Karpas-422 (cell line): Measurements from ENCODE around the gene FIBIN. TPM values are rescaled to one million over a fixed set of nuclear protein-coding genes. Genes with fewer than 3 reads are reported as not detected.

ENCODE experiments used
- DNase-seq: peaks from one replicate; pipeline ENCODE4 v3.0.0-alpha.2; 2015
- H2AFZ ChIP-seq: fragments of 200-600 bp; sonication (generic); 2 replicates; pipeline ENCODE4 v1.6.1; 2014; ENCODE audit warnings: antibody characterized with exemption, low read length, mixed read lengths
- H3K27ac ChIP-seq: fragments of 200-600 bp; sonication (generic); 2 replicates; pipeline ENCODE4 v1.5.1; 2014; ENCODE audit warnings: mild to moderate bottlenecking, low read length, moderate library complexity
- H3K27me3 ChIP-seq: fragments of 200-600 bp; sonication (generic); 2 replicates; pipeline ENCODE4 v1.6.1; 2014; ENCODE audit warnings: low read length, mixed read lengths
- H3K36me3 ChIP-seq: fragments of 200-600 bp; sonication (generic); 2 replicates; pipeline ENCODE4 v1.6.1; 2014; ENCODE audit warnings: low read length, mixed read lengths; ENCODE audit not compliant: insufficient read depth
- H3K4me1 ChIP-seq: fragments of 200-600 bp; sonication (generic); 2 replicates; pipeline ENCODE4 v1.6.1; 2014; ENCODE audit warnings: mild to moderate bottlenecking, low read length, mixed read lengths
- H3K4me2 ChIP-seq: fragments of 200-600 bp; sonication (generic); 2 replicates; pipeline ENCODE4 v1.6.1; 2014; ENCODE audit warnings: low read length, low read depth, mild to moderate bottlenecking; ENCODE audit not compliant: poor library complexity, severe bottlenecking
- H3K4me3 ChIP-seq: fragments of 200-600 bp; sonication (generic); 2 replicates; pipeline ENCODE4 v1.5.1; 2014; ENCODE audit warnings: mild to moderate bottlenecking, antibody characterized with exemption, low read length, mixed read lengths
- H3K79me2 ChIP-seq: fragments of 200-600 bp; sonication (generic); 2 replicates; pipeline ENCODE4 v1.6.1; 2014; ENCODE audit warnings: mild to moderate bottlenecking, low read length, mixed read lengths
- H3K9ac ChIP-seq: fragments of 200-600 bp; sonication (generic); 2 replicates; pipeline ENCODE4 v1.6.0; 2014; ENCODE audit warnings: low read length
- H3K9me2 ChIP-seq: fragments of 200-600 bp; sonication (generic), shearing (Covaris generic); replicated peaks from 2 replicates; pipeline ENCODE4 v1.6.0; 2014; ENCODE audit warnings: mild to moderate bottlenecking, low read length, moderate library complexity; ENCODE audit not compliant: insufficient read depth
- H3K9me3 ChIP-seq: fragments of 300-700, 200-600 bp; sonication (generic); 2 replicates; pipeline ENCODE4 v1.6.1; 2014; ENCODE audit warnings: low read length, mixed read lengths
- H4K20me1 ChIP-seq: fragments of 200-600 bp; sonication (generic); 2 replicates; pipeline ENCODE4 v1.6.1; 2014; ENCODE audit warnings: mild to moderate bottlenecking, antibody characterized with exemption, low read length, low read depth; ENCODE audit not compliant: insufficient read depth
- total RNA-seq: library from RNA; depleted of rRNA; stranded (reverse); fragments of >200 nt; shearing (Covaris generic); gene quantifications from 2 replicates; pipeline ENCODE4 v1.2.3, GENCODE V29; 2014; ENCODE audit warnings: low replicate concordance

Gene FIBIN
- total RNA-seq, 1 experiment from 2014 or later = not detected

DNA sequence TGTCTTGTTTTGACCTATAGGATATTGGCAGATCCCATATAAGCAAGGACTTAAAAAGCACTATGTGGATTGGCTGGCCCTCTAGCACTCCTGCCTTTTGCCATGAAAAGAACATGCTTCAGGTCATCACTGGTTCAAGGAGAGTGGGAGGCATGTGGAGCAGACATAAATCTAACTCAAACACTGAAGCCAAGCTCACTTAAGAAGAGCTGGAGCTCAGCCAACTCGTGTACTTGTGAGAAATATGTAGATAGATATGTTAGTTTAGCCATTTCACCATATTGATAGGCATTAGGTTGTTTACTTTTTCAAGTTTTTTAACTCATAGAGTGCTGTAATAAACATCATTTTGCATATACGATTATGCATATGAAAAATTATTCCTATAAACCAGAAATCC, 26.8 kb downstream of the FIBIN start:
- Histone ChIP-seq H3K9me3 (no peaks in the 10 kb centered on the region), H3K9me2 (no peaks in the 10 kb centered on the region), H4K20me1 (no peaks in the 10 kb centered on the region), H3K4me1 (no peaks in the 10 kb centered on the region), H3K4me3 (no peak overlapping the region), H3K9ac (no peak overlapping the region), H2AFZ (no peak overlapping the region), H3K36me3 (no peaks in the 10 kb centered on the region), H3K27ac (no peak overlapping the region), H3K4me2 (no peak overlapping the region), H3K79me2 (no peaks in the 10 kb centered on the region), H3K27me3 (no peaks in the 10 kb centered on the region)
- no peak for DNase-seq

DNA sequence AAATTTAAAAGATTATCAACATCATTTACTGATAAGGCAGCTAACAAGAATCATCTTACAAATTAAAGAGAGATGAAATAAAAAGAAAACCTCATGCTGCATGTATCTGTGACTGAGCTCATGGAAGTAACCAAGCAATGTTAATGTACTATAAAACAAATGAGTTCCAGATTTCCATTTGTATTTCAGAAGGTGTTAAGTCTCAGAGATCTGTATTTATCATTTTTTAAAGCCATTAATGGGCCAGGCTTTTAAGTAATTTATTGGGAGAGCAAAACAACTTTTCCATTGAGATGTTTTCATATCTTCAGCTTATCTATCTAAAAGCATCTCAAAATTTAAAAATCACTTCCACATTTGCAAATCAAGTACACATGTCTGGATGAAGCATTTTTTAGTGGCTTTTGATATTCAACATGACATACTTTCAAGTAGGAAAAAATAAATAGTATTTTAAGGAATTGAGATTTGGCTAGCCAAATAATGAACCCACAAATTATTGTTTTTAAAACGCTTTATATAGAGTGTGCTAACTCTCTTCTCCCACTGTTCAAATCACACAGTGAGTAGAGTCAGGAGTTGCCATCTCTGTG, 28.8 kb downstream of the FIBIN start:
- H3K9me3 ChIP-seq = no peaks in the 10 kb centered on the region
- H2AFZ ChIP-seq = no peak overlapping the region
- H3K9ac ChIP-seq = no peak overlapping the region
- no peaks in the 10 kb centered on the region for H4K20me1 ChIP-seq
- H3K27ac ChIP-seq = no peak overlapping the region
- no peaks in the 10 kb centered on the region for H3K27me3 ChIP-seq
- H3K79me2 ChIP-seq = no peaks in the 10 kb centered on the region
- H3K4me3 ChIP-seq = no peak overlapping the region
- DNase-seq = no peak
- no peaks in the 10 kb centered on the region for H3K9me2 ChIP-seq
- no peaks in the 10 kb centered on the region for H3K4me1 ChIP-seq
- H3K4me2 ChIP-seq = no peak overlapping the region
- H3K36me3 ChIP-seq = no peaks in the 10 kb centered on the region

DNA sequence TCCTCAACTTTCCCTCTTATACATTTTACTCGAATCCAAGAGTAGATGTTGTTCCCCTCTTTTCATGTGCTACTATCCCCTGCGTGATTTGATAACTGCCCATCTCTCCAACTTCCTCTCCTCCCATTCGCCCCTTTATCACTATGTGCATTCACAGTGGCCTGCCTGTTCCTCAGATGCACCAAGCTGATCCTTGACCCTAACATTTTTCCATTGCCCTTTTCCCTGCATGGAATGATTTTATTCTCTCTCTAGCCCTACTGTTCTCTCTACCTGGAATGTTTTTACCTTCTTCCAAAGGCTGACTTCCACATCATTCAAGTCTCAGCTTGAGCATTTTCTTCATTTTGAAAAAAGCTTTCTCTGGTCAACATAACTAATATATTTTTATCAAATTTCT, 31.0 kb downstream of the FIBIN start:
- no peaks in the 10 kb centered on the region for H4K20me1 ChIP-seq
- H3K9me2 ChIP-seq = no peaks in the 10 kb centered on the region
- no peaks in the 10 kb centered on the region for H3K9me3 ChIP-seq
- no peak overlapping the region for H3K27ac ChIP-seq
- no peak overlapping the region for H3K9ac ChIP-seq
- no peak overlapping the region for H3K4me2 ChIP-seq
- H3K79me2 ChIP-seq = no peaks in the 10 kb centered on the region
- no peak for DNase-seq
- H3K4me1 ChIP-seq = no peaks in the 10 kb centered on the region
- H3K27me3 ChIP-seq = no peaks in the 10 kb centered on the region
- no peak overlapping the region for H2AFZ ChIP-seq
- H3K36me3 ChIP-seq = no peaks in the 10 kb centered on the region
- H3K4me3 ChIP-seq = no peak overlapping the region

DNA sequence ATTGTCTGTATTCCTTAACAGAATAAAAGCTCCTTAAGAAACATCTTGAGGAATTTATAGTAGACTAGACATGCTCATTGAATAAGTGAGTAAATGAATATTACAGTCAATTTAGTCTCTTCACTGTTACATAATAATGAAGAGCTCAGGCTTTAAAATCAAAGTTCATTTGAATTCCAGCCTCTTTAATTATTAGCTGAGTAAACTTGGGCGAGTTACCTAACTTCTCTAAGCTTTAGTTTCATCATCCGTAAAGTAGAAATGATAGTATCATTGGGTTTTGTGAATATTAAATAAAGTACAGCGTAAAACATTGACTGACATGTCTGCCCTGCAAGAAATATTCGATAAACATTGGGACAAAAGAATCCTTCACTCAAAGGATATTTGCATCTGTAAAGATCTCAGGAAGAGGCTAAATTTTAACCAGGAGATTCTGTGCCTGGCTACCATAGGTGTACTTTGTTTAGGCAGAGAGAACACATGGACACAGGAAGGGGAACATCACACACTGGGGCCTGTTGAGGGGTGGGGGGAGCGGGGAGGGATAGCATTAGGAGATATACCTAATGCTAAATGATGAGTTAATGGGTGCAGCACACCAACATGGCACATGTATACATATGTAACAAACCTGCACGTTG, 31.5 kb downstream of the FIBIN start:
- no peak overlapping the region for H3K4me2 ChIP-seq
- H3K27me3 ChIP-seq = no peaks in the 10 kb centered on the region

DNA sequence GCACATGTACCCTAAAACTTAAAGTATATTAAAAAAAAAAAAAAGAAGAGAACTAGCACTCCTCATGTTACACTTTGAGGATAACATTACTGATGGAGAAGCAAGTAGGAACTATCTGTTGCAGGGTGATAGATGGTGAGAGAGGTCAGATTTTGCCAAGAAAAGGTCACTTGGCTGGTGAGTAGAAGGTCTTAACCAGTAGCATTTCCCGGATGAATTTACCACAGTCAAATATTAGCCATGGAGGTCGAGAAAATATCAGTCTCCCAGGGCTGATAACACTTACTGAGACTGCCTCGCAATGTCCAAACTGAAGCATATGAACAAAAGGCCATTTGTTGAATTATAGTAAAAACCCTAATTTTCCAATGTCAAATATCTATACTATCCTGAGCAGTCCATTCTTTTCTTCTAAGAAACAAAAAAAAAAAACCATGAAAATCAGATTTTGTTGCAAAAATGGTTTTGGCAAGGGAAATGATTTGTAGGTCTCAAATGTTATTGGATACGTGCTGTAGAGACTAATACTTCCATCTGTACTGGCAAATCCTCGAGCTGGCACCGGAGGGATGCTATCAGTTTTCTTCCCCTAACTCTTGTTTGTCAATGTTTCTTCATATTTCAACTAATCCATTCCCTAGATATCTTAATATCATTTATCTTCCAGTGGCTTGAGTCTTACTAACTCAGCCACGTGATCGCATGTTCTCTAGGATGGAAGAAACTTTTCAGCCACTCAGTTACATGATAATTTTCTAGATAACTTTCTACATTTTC, 32.2 kb downstream of the FIBIN start:
- Histone ChIP-seq H3K27me3 (no peaks in the 10 kb centered on the region), H3K4me2 (no peak overlapping the region), H2AFZ (no peak overlapping the region), H3K27ac (no peak overlapping the region), H3K36me3 (no peaks in the 10 kb centered on the region), H4K20me1 (no peaks in the 10 kb centered on the region), H3K4me1 (no peaks in the 10 kb centered on the region), H3K9ac (no peak overlapping the region), H3K79me2 (no peaks in the 10 kb centered on the region), H3K9me2 (no peaks in the 10 kb centered on the region), H3K4me3 (no peak overlapping the region), H3K9me3 (no peaks in the 10 kb centered on the region)
- DNase-seq = no peak

More for the DNA sequence above, 31.5 kb downstream of the FIBIN start:
- Histone ChIP-seq H3K79me2 (no peaks in the 10 kb centered on the region), H3K9ac (no peak overlapping the region), H3K27ac (no peak overlapping the region), H2AFZ (no peak overlapping the region), H3K9me2 (no peaks in the 10 kb centered on the region), H4K20me1 (no peaks in the 10 kb centered on the region), H3K9me3 (no peaks in the 10 kb centered on the region), H3K4me1 (no peaks in the 10 kb centered on the region), H3K4me3 (no peak overlapping the region), H3K36me3 (no peaks in the 10 kb centered on the region)
- DNase-seq = no peak

DNA sequence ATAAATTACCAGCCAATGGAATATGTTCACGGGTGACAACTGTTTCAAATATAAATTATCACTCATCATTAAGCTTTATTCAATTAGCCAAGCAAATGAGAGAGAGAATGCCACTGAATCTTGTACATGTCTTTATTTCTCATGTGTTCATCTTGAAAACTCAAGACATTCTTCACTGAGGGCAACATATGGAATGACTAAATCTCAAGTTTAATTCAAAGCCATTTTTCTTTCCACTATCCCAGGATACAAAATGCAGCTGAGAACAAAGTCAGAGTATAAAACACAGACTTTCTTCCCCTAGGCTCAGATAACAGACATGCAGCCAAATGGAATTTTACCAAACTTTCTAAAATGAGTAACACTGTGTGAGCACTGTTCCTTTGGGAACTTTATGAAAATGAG, 34.7 kb downstream of the FIBIN start:
- H3K36me3 ChIP-seq = no peaks in the 10 kb centered on the region
- no peaks in the 10 kb centered on the region for H3K4me1 ChIP-seq
- no peaks in the 10 kb centered on the region for H3K9me2 ChIP-seq
- H3K27ac ChIP-seq = no peak overlapping the region
- H3K27me3 ChIP-seq = no peaks in the 10 kb centered on the region
- no peak overlapping the region for H2AFZ ChIP-seq
- no peak overlapping the region for H3K4me2 ChIP-seq
- no peaks in the 10 kb centered on the region for H4K20me1 ChIP-seq
- H3K9ac ChIP-seq = no peak overlapping the region
- DNase-seq = no peak
- no peaks in the 10 kb centered on the region for H3K79me2 ChIP-seq
- no peaks in the 10 kb centered on the region; the same call in 1 of the 2 replicates for H3K9me3 ChIP-seq
- no peak overlapping the region for H3K4me3 ChIP-seq

DNA sequence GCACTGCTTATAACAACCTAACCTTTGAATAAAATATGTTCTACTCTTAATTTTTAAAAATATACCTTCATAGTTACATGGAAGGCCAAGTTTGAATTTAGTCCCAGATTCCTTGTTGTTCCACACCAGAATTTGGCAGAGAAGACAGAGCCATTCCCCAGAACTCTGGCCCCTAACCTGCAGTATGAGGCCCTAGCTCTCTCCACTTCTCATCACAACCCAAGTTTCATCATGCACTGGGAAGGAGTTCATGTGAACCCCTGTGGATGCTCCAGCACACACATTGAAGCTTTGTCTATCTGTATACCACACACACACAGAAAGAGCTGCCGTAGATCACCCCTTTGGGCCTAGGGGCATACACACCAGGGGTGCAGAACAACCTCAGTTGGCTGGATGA, 36.1 kb downstream of the FIBIN start:
- Histone ChIP-seq H4K20me1 (no peaks in the 10 kb centered on the region), H3K4me3 (no peak overlapping the region)

DNA sequence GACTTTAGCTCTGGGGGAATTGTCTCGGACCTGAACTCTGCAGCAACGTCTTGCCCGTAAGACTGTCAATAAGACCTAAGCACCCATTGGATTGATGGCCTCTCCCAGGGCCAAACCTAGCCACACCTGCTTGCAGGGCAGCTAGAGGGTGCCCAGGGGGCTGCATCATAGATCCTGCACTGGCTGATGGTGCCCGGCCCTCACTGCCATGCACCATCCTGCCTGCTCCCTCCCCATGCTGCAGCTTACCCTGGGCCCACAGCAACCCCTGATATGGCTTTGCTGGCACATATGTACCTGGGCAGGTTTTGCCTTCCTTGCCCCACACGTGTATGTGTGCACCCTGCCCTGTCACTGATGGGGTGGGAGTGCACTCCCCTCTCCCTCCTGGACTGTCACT, 37.8 kb downstream of the FIBIN start:
- no peak for DNase-seq
- Histone ChIP-seq H3K36me3 (no peaks in the 10 kb centered on the region), H3K4me1 (no peaks in the 10 kb centered on the region), H3K9me3 (no peaks in the 10 kb centered on the region; the same call in 1 of the 2 replicates), H3K27me3 (no peaks in the 10 kb centered on the region), H3K4me3 (no peak overlapping the region), H3K4me2 (no peak overlapping the region), H3K27ac (no peak overlapping the region), H2AFZ (no peak overlapping the region), H3K9ac (no peak overlapping the region), H3K79me2 (no peaks in the 10 kb centered on the region), H3K9me2 (no peaks in the 10 kb centered on the region), H4K20me1 (no peaks in the 10 kb centered on the region)

More for the DNA sequence above, 36.1 kb downstream of the FIBIN start:
- Histone ChIP-seq H3K27ac (no peak overlapping the region), H3K4me2 (no peak overlapping the region), H3K9me3 (no peaks in the 10 kb centered on the region; the same call in 1 of the 2 replicates), H2AFZ (no peak overlapping the region), H3K9me2 (no peaks in the 10 kb centered on the region), H3K9ac (no peak overlapping the region), H3K27me3 (no peaks in the 10 kb centered on the region), H3K79me2 (no peaks in the 10 kb centered on the region), H3K4me1 (no peaks in the 10 kb centered on the region), H3K36me3 (no peaks in the 10 kb centered on the region)
- DNase-seq = no peak
